Breast epithelium (tissue), 3 donors: Measurements from ENCODE around the gene IPO4.

Experiments
- POLR2A ChIP-seq: fragments of 450-650 bp; IDR thresholded peaks from one replicate; pipeline ENCODE4 v1.6.1; 2016; ENCODE audit warnings: antibody characterized with exemption, mild to moderate bottlenecking, moderate library complexity
- POLR2AphosphoS5 ChIP-seq, 3 donors: sonication (generic); formaldehyde crosslinking; IDR thresholded peaks; one replicate each; pipeline ENCODE4 v1.6.1; 2017; ENCODE audit warnings: antibody characterized with exemption in 3 of 3
- TF ChIP-seq, protein P1 (sequence below), 3 donors: fragments of 450-650 bp; IDR thresholded peaks; one replicate each; pipeline ENCODE4 v1.5.1; 2016 to 2017; ENCODE audit warnings: antibody characterized with exemption in 3 of 3, mild to moderate bottlenecking in 3 of 3, moderate library complexity in 3 of 3

DNA sequence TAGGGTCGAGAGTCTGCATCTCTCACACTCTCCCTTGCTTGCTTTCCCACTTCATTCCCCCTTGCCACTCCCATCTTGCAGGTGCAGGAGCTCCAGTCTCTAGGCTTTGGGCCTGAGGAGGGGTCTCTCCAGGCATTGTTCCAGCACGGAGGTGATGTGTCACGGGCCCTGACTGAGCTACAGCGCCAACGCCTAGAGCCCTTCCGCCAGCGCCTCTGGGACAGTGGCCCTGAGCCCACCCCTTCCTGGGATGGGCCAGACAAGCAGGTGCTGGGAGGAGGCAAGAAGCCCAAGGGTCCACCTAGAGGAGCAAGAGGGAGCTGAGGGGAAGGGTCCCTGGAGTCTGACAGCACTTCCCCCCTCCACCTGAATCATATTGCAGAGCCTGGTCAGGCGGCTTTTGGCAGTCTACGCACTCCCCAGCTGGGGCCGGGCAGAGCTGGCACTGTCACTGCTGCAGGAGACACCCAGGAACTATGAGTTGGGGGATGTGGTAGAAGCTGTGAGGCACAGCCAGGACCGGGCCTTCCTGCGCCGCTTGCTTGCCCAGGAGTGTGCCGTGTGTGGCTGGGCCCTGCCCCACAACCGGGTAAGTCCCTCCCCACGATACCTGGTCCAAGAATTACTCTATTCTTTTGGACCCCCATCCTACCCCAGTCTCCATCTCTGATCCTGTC is 37.1 kb downstream of the IPO4 start:
- TF ChIP-seq, protein P1, sequence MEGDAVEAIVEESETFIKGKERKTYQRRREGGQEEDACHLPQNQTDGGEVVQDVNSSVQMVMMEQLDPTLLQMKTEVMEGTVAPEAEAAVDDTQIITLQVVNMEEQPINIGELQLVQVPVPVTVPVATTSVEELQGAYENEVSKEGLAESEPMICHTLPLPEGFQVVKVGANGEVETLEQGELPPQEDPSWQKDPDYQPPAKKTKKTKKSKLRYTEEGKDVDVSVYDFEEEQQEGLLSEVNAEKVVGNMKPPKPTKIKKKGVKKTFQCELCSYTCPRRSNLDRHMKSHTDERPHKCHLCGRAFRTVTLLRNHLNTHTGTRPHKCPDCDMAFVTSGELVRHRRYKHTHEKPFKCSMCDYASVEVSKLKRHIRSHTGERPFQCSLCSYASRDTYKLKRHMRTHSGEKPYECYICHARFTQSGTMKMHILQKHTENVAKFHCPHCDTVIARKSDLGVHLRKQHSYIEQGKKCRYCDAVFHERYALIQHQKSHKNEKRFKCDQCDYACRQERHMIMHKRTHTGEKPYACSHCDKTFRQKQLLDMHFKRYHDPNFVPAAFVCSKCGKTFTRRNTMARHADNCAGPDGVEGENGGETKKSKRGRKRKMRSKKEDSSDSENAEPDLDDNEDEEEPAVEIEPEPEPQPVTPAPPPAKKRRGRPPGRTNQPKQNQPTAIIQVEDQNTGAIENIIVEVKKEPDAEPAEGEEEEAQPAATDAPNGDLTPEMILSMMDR (IDR thresholded peaks at IDR 0.05) = no peak
- TF ChIP-seq POLR2A (no peak), POLR2AphosphoS5 (IDR thresholded peaks at IDR 0.05) (no peak)
